ENCODE measurements around the gene RBMXL3. TPM values are rescaled to one million over a fixed set of nuclear protein-coding genes. Genes with fewer than 3 reads are reported as not detected.

Gene RBMXL3
- total RNA-seq, 1 donor from 2014 or later, result not detected

DNA sequence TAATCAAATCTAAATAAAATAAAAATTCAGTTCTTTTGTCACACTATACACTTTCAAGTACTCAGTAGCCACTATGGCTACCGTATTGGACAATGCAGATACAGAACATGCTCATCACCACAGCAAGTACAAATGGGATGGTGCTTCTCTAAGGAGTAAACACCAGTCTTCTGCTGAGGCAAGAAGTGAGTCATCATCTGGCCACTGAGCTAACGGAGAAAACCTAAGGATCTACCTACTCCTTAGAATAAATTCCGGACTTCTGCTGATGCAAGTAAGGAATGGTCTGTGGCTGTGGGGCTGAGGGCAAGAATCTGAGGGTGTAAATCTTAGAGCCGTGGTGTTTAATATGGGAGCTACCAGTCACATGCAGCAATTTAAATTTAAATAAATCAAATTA, 11.3 kb upstream of the RBMXL3 start:
- Histone ChIP-seq H3K4me3 (no peak overlapping the region), H3K27me3 (ENCODE audit: low read depth) (no peaks in the 10 kb centered on the region), H3K9me3 (no peaks in the 10 kb centered on the region), H3K36me3 (no peaks in the 10 kb centered on the region), H3K27ac (no peak overlapping the region), H3K4me1 (no peaks in the 10 kb centered on the region)
- no peak for DNase-seq
- no peak for ATAC-seq
- TF ChIP-seq, protein P1, sequence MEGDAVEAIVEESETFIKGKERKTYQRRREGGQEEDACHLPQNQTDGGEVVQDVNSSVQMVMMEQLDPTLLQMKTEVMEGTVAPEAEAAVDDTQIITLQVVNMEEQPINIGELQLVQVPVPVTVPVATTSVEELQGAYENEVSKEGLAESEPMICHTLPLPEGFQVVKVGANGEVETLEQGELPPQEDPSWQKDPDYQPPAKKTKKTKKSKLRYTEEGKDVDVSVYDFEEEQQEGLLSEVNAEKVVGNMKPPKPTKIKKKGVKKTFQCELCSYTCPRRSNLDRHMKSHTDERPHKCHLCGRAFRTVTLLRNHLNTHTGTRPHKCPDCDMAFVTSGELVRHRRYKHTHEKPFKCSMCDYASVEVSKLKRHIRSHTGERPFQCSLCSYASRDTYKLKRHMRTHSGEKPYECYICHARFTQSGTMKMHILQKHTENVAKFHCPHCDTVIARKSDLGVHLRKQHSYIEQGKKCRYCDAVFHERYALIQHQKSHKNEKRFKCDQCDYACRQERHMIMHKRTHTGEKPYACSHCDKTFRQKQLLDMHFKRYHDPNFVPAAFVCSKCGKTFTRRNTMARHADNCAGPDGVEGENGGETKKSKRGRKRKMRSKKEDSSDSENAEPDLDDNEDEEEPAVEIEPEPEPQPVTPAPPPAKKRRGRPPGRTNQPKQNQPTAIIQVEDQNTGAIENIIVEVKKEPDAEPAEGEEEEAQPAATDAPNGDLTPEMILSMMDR (IDR thresholded peaks at IDR 0.05), result no peak
- intact Hi-C loops (cut with DNase I), result no loop called here

GRCh38 chrX:115178473-115178872, 10.7 kb upstream of the RBMXL3 start:
- no peaks in the 10 kb centered on the region for H3K4me1 ChIP-seq
- H3K36me3 ChIP-seq, result no peaks in the 10 kb centered on the region
- intact Hi-C loops (cut with DNase I), result no loop called here
- no peaks in the 10 kb centered on the region for H3K9me3 ChIP-seq
- no peaks in the 10 kb centered on the region for H3K27me3 ChIP-seq (ENCODE audit: low read depth)
- ATAC-seq (no peak), DNase-seq (no peak)
- TF ChIP-seq, protein P1 (IDR thresholded peaks at IDR 0.05), result no peak
- no peak overlapping the region for H3K4me3 ChIP-seq
- no peak overlapping the region for H3K27ac ChIP-seq

- Histone ChIP-seq H3K27me3 (ENCODE audit: low read depth) (no peaks in the 10 kb centered on the region), H3K27ac (no peak overlapping the region), H3K36me3 (no peaks in the 10 kb centered on the region), H3K4me1 (no peaks in the 10 kb centered on the region), H3K4me3 (no peak overlapping the region), H3K9me3 (no peaks in the 10 kb centered on the region)
- intact Hi-C loops (cut with DNase I), result no loop called here
- DNase-seq (no peak), ATAC-seq (no peak)
- TF ChIP-seq, protein P1 (IDR thresholded peaks at IDR 0.05), result no peak
Observed at GRCh38 chrX:115183980-115184379, 5.2 kb upstream of the RBMXL3 start.

GRCh38 chrX:115189646-115190635, 731 bp downstream of the RBMXL3 start:
- TF ChIP-seq, protein P1 (IDR thresholded peaks at IDR 0.05), result no peak
- no peak overlapping the region for H3K4me3 ChIP-seq
- H3K27ac ChIP-seq, result no peak overlapping the region
- H3K36me3 ChIP-seq, result no peaks in the 10 kb centered on the region
- no peaks in the 10 kb centered on the region for H3K9me3 ChIP-seq
- no peaks in the 10 kb centered on the region for H3K27me3 ChIP-seq (ENCODE audit: low read depth)
- DNase-seq, result no peak
- no peaks in the 10 kb centered on the region for H3K4me1 ChIP-seq
- ATAC-seq, result no peak
- intact Hi-C loops (cut with DNase I), result no loop called here

DNA sequence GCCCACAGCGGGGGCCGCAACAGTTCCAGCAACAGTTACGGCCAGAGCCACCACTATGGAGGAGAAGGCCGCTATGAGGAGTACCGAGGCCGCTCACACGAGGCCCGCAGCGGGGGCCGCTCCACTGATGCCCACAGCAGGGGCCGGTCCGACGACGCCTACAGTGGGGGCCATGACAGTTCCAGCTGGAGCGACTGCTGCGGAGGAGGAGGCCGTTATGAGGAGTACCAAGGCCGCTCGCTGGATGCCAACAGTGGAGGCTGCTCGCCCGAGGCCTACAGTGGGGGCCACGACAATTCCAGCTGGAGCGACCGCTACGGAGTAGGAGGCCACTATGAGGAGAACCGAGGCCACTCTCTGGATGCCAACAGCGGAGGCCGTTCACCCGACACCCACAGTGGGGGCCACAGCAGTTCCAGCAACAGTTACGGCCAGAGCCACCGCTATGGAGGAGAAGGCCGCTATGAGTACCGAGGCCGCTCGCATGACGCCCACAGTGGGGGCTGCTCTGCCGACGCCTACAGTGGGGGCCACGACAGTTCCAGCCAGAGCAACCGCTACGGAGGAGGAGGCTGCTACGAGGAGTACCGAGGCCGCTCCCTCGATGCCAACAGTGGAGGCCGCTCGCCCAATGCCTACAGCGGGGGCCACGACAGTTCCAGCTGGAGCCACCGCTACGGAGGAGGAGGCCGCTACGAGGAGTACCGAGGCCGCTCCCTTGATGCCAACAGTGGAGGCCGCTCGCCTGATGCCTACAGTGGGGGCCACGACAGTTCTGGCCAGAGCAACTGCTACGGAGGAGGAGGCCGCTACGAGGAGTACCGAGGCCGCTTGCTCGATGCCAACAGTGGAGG, 1.7 kb downstream of the RBMXL3 start:
- Histone ChIP-seq H3K9me3 (no peaks in the 10 kb centered on the region), H3K27me3 (ENCODE audit: low read depth) (no peaks in the 10 kb centered on the region), H3K36me3 (no peaks in the 10 kb centered on the region), H3K27ac (no peak overlapping the region), H3K4me3 (no peak overlapping the region), H3K4me1 (no peaks in the 10 kb centered on the region)
- ATAC-seq (no peak), DNase-seq (no peak)
- TF ChIP-seq, protein P1 (IDR thresholded peaks at IDR 0.05), result no peak
- intact Hi-C loops (cut with DNase I), result no loop called here

Measured in lower lobe of right lung (tissue), 2 donors.